GM23338 (cell line): ENCODE data around the gene SLC52A3. TPM values are rescaled to one million over a fixed set of nuclear protein-coding genes. Genes with fewer than 3 reads are reported as not detected.

ENCODE experiments used
- CREB1 ChIP-seq: fragments of 250-450 bp; sonication (Bioruptor Pico); IDR thresholded peaks from 2 replicates; pipeline ENCODE4 v1.5.0; 2020; ENCODE audit warnings: low read depth, mild to moderate bottlenecking, moderate library complexity
- EZH2 ChIP-seq: fragments of 200-600 bp; sonication (generic); IDR thresholded peaks from one replicate; pipeline ENCODE4 v1.8.0; 2017; ENCODE audit warnings: antibody characterized with exemption, mild to moderate bottlenecking, low read depth; ENCODE audit not compliant: unreplicated experiment
- EZH2phosphoT487 ChIP-seq: fragments of 200-600 bp; sonication (generic); IDR thresholded peaks from one replicate; pipeline ENCODE4 v1.8.1; 2018; ENCODE audit warnings: antibody characterized with exemption; ENCODE audit not compliant: unreplicated experiment
- JUNB ChIP-seq: IDR thresholded peaks from one replicate; pipeline ENCODE4 v1.6.1; 2016; ENCODE audit warnings: antibody characterized with exemption; ENCODE audit not compliant: unreplicated experiment
- REST ChIP-seq: IDR thresholded peaks from one replicate; pipeline ENCODE4 v1.6.1; 2018; ENCODE audit warnings: antibody characterized with exemption; ENCODE audit not compliant: unreplicated experiment
- STAT1 ChIP-seq: IDR thresholded peaks from one replicate; pipeline ENCODE4 v1.6.1; 2016; ENCODE audit warnings: antibody characterized with exemption; ENCODE audit not compliant: unreplicated experiment
- ZNF114 ChIP-seq: fragments of 250-450 bp; sonication (Bioruptor Pico); IDR thresholded peaks from 2 replicates; pipeline ENCODE4 v1.5.0; 2020; ENCODE audit warnings: mild to moderate bottlenecking, moderate library complexity
- ZNF462 ChIP-seq: fragments of 250-450 bp; sonication (Bioruptor Pico); IDR thresholded peaks from 2 replicates; pipeline ENCODE4 v1.5.0; 2020; ENCODE audit warnings: mild to moderate bottlenecking, moderate library complexity
- polyA plus RNA-seq: library from polyadenylated mRNA; unstranded; fragments of >200 nt; fragmentation: Nextera tagmentation; extraction: Ambion mirVana; gene quantifications from 2 replicates; pipeline ENCODE4 v1.2.1, GENCODE V29; 2016
- total RNA-seq: library from RNA; depleted of rRNA; stranded (reverse); fragments of >200 nt; shearing (Covaris generic); gene quantifications from 2 replicates; pipeline ENCODE4 v1.2.3, GENCODE V29; 2014

Gene SLC52A3
- total and polyA plus RNA-seq, 2 experiments from 2014 or later = 2.3 to 4.5 TPM

DNA sequence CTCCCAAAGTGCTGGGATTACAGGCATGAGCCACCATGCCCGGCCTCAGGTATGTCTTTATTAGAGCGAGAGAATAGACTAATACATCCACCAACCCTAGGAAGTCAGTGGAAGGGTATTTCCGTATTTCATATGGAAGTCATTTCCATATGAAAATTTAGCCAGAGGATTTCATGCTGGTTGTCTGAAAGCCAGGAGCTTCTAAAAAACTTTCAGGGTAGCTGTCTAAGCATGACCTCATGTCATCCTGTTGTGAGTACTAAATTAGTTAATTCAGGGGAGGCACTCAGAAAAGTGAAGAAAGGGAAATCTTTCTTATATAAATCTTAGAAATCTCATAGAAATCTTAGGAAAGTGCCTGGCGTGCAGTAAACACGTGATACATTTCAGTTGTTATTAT, 16.5 kb downstream of the SLC52A3 start (continued):
- TF ChIP-seq ZNF462 (CRISPR knock-in tag) (no peak), EZH2phosphoT487 (no peak), JUNB (no peak), REST (no peak), EZH2 (no peak), ZNF114 (CRISPR knock-in tag) (no peak), STAT1 (no peak), CREB1 (CRISPR knock-in tag) (no peak)
